ENCODE data around the gene RPUSD4. TPM values are rescaled to one million over a fixed set of nuclear protein-coding genes. Genes with fewer than 3 reads are reported as not detected.
"Not testable (repeated sequence)": the region's sequence is repeated elsewhere in the genome, so short reads cannot be mapped to it uniquely, and the experiment has no call there.

Gene RPUSD4
- total RNA-seq, result 37.1 TPM

- DNase-seq, result peak; percentile 98
These were observed at the start of gene RPUSD4, which contains the start of gene FAM118B for GRCh38 chr11:126211236-126212088. Gene RPUSD4 (minus strand): TSS chr11:126211650. CDS start chr11:126211638, 12 bp downstream. Gene FAM118B (plus strand): TSS chr11:126211782. CDS start chr11:126235002, 23,220 bp downstream.

GRCh38 chr11:126257764-126258163 is 46.3 kb upstream of the RPUSD4 start:
- DNase-seq, result no peak

- no peak for DNase-seq
These were observed 45.7 kb upstream of the RPUSD4 start for GRCh38 chr11:126257144-126257543.

- DNase-seq, result no peak
These were observed 44.8 kb upstream of the RPUSD4 start for GRCh38 chr11:126256216-126256615.

DNA sequence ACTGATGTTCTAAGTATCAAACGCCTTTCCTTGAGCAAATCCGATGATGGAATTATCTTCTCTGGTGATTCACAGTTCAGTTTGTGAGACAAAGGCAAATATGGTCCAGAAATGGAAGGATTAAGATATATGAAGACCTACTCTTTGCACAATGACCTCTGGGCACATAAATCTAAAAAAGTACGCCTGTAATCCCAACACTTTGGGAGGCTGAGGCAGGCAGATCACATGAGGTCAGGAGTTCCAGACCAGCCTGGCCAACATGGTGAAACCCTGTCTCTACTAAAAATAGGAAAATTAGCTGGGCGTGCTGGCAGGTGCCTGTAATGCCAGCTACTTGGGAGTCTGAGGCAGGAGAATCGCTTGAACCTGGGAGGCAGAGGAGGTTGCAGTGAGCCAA is 44.1 kb upstream of the RPUSD4 start:
- not testable (repeated sequence) for DNase-seq

- no peak for DNase-seq
These were observed 43.4 kb upstream of the RPUSD4 start for GRCh38 chr11:126254819-126255218.

GRCh38 chr11:126253265-126253664 is 41.8 kb upstream of the RPUSD4 start:
- no peak for DNase-seq

DNA sequence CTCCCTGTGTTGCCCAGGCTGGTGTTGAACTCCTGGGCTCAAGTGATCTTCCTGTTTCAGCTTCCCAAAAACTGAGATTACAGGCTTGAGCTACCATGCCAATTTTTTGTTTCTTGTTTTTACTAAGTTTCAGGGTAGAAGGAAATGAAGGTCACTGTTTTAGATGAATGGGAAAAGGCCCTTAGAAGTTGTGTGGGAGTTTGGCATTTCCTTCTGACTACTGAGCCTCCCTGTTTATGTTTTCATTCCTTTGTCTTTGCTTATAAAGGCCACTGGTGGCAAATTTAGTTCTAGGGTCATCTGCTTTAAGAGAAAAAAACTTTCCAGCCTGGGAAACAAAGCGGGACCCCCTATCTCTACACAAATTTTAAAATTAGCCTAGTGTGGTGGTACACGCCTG is 35.2 kb upstream of the RPUSD4 start:
- DNase-seq, result no peak

DNA sequence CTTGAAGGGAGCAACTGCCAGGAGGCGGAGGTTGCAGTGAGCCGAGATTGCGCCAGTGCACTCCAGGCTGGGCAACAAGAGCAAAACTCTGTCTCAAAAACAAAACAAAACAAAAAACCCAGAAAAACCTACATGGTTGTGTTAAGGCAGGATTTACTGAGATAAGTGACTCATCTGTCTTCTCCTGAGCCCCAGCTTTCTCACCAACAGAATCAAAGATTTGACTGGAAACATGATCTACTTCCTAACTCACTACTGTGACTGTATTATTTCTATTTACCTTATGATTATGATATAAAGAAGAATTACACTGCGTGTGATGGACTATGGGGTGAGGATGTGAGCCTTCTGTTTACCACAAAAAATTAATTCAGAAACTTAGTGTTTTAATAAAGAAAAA is 21.9 kb upstream of the RPUSD4 start:
- DNase-seq, result no peak

DNA sequence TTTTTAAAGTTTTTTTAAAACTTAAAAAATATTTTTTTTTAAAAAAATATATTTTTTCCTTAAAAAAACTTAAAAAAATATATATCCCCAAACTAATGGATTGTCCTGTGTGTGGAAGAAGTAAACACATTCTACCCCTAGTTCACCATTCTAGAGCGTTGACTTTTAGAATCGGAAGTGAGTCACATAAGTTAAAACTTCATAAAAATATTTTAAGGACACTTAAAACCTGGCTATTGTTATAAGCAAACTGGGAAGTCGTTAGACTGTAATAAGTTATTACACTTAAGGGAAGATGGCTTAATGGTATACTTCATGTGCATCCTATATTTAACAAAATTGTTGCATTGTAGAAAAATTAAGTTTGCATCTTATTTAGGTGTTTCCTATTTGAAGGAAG is 21.2 kb upstream of the RPUSD4 start:
- no peak for DNase-seq

GRCh38 chr11:126231725-126232459 is 20.4 kb upstream of the RPUSD4 start:
- no peak for DNase-seq

DNA sequence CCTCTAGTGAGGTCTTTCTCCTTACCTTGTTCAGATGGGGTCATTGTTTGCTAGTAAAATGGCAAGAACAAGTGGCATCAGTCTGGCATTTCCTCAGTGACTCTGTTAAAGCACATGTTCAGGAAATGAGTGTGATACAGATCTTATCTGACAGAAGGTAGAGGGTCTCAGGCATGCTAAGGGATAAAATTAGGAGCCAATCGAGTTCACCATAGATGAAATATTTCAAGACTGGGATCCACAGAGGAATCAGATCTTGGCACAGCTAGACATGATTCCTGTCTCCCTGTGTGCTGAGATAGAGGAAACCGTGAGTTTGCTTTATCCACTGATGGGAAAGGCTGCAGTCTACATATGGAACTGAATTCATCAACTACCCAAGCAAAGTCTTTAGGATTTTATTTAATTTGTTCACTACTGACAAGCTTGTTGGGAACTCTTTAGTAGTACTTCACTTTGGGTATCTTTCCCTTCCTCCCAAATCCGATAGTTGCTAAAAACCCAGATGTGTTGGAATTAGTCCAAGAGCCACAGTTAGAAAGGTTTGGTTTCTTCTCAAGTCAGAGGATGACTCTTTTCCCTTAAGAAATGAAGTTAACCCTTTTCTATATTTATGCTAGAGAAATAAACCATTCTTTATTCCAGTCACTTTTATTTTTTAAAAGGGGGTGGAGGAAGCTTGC is 18.5 kb upstream of the RPUSD4 start:
- DNase-seq, result no peak

GRCh38 chr11:126226334-126227084 is 15.1 kb upstream of the RPUSD4 start:
- no peak for DNase-seq

GRCh38 chr11:126225295-126225665 is 13.8 kb upstream of the RPUSD4 start:
- no peak for DNase-seq

- no peak for DNase-seq
These were observed 13.3 kb upstream of the RPUSD4 start for GRCh38 chr11:126224647-126225294.

GRCh38 chr11:126219547-126219946 is 8.1 kb upstream of the RPUSD4 start:
- DNase-seq, result no peak

GRCh38 chr11:126217491-126217890 is 6.0 kb upstream of the RPUSD4 start:
- DNase-seq, result no peak

- DNase-seq, result no peak
These were observed 5.3 kb upstream of the RPUSD4 start for GRCh38 chr11:126216526-126217305.

DNA sequence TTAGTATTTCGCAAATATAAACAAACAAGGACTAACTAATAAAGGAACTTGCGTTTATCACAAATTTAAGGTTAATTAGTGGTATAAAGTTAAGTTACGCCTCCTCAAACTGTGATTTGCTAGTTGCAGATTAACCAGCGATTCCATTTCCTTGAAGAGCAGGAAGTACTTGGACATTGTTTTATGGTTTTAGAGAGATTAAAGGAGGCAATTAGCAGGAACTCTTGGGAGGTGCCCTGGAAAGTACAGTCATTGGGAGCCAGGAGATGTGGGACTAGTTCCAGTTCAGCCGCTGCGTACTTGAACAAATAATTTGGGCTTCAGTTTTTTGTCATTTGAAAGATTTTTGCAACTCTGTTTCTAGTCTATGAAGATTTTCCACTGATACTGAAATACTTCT is 3.4 kb upstream of the RPUSD4 start:
- no peak for DNase-seq

- DNase-seq, result no peak
These were observed 3.0 kb upstream of the RPUSD4 start for GRCh38 chr11:126214441-126214840.
